ENCODE data around the gene CFAP43. TPM values are rescaled to one million over a fixed set of nuclear protein-coding genes. Genes with fewer than 3 reads are reported as not detected.

Gene CFAP43
- total and polyA plus RNA-seq, 10 of the 15 experiments (the other 5 are each of a cell fraction or from before 2014, with no cell fraction given): 0.06 to 0.14 (median 0.10) TPM; not detected in 5

DNA sequence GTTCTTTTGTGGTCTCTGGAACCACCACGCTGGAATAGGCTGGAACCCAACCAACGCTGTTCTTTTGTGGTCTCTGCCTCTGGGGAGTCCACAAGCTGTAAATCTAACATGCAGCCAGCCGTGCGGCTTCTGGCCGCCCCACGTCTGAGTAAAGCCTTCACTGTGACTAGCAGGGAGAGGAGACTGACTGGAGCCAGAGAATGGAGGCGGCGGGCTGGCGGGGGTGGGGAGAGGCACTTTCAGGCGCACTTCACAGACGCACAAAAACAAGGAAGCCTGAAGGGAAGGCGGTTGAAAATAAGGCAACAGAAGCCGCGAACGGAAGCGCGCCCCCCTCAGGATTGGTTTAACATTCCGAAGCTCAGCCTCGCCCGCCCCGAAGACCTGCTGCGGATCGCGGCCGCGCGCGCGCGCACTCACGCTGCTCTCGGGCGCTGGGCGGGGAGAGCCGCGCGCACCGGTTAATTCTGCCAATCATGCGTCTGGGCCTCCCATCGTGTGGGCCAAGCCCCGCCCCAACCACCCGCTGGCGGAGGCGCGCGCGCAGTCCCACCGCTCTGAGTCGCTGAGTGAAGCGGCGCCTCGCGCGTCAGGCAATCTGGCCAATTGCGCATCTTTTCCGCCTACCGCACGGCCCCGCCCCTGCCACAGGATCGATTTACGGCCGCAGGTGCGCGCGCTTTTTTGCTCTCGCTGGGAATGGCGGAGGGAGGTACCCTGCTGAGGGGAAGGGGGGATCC, 110.5 kb downstream of the CFAP43 start, which contains the start of gene SFR1:
Gene SFR1, plus strand, starts transcription at position 687 of the 740 bp plus-strand sequence. Its CDS starts 13 bp downstream, at position 700.
- ATAC-seq (peak; percentile 93), DNase-seq (ENCODE audit: low read depth, low spot score) (peak; percentile 93), FAIRE-seq (peak; percentile 99)
- H3K27me3 ChIP-seq (replicated peaks in 1 of 2; ENCODE audit: control insufficient read depth in 2 of 2, insufficient read depth in 2 of 2, low read length in 1 of 2): no peaks in the 10 kb centered on the region; a peak in 1 of 4 replicates
- no peaks in the 10 kb centered on the region for H3K36me3 ChIP-seq (ENCODE audit: control insufficient read depth in 2 of 2, insufficient read depth in 2 of 2, low read length in 1 of 2)
- peak within 1 kb of the TSS; percentile 95 for H2AFZ ChIP-seq (ENCODE audit: control insufficient read depth, low read depth, low read length)
- intact Hi-C loops (cut with micrococcal nuclease; ENCODE audit: unreplicated experiment): loop anchor here (1.0 to 10.0 kb wide), 7 partner anchors 139 to 427 kb away; partner anchors contain the start of genes CFAP58, GSTO2, SLK and STN1
- peak within 1 kb of the TSS; percentile 94 for H3K27ac ChIP-seq (ENCODE audit: control insufficient read depth, insufficient read depth)
- H3K4me1 ChIP-seq (ENCODE audit: control insufficient read depth, insufficient read depth, low read length): peaks cover 11% of the 10 kb centered on the region; the same call in 1 of the 2 replicates
- CTCF ChIA-PET: interaction anchor here (0.7 to 9.4 kb wide), 33 partner anchors 9 to 669 kb away, joined by 3 to 151 read pairs (median 5); no protein-coding TSS in a partner anchor
- no TSS peak for BruUV-seq (replicated peaks)
- H3K79me2 ChIP-seq (ENCODE audit: control insufficient read depth, insufficient read depth, low read length): peaks cover 8% of the 10 kb centered on the region; the same call in 1 of the 2 replicates
- under 1% methylated on average over 67 of the region's 67 CpGs for WGBS (ENCODE audit: insufficient coverage, insufficient replicate concordance, low lambda C conversion rate, missing lambda C conversion rate)
- H3K9ac ChIP-seq (ENCODE audit: control insufficient read depth, insufficient read depth, low read length): peak within 1 kb of the TSS; percentile 99
- H3K4me2 ChIP-seq (ENCODE audit: control insufficient read depth, insufficient read depth): peak within 1 kb of the TSS; percentile 94
- no peaks in the 10 kb centered on the region for H4K20me1 ChIP-seq (ENCODE audit: control insufficient read depth, insufficient read depth)
- in situ Hi-C loops (cut with MboI): loop anchor here (5.0 kb wide), 1 partner anchor 154 kb away; the partner anchor contains the start of gene SLK
- SMC1A ChIA-PET (ENCODE audit: uncharacterized antibody, unreplicated experiment): interaction anchor here (0.6 to 6.3 kb wide), 41 partner anchors 9 to 425 kb away, joined by 3 to 58 read pairs (median 5); no protein-coding TSS in a partner anchor
- peak within 1 kb of the TSS; percentile 98 for H3K4me3 ChIP-seq
- POLR2A ChIA-PET: interaction anchor here (0.7 to 4.3 kb wide), 20 partner anchors 9 to 1408 kb away, joined by 3 to 36 read pairs (median 5); partner anchors contain the start of genes GSTO1, ITPRIP and SLK
- H3K9me3 ChIP-seq (replicated peaks; ENCODE audit: control insufficient read depth, insufficient read depth, low read length): no peaks in the 10 kb centered on the region
- RAD21 ChIA-PET (ENCODE audit: unreplicated experiment): interaction anchor here (0.7 to 6.2 kb wide), 25 partner anchors 8 to 345 kb away, joined by 3 to 46 read pairs (median 5); no protein-coding TSS in a partner anchor
- TF ChIP-seq SP1 (IDR thresholded peaks at IDR 0.05; ENCODE audit: low read depth, low read length): peak; percentile 21
- TF ChIP-seq SUZ12 (IDR thresholded peaks at IDR 0.05; ENCODE audit: unreplicated experiment): no peak
- no peak for TF ChIP-seq CEBPB (IDR thresholded peaks at IDR 0.05; ENCODE audit: borderline replicate concordance in 1 of 2, low read depth in 2 of 2, low read length in 2 of 2)
- peak; percentile 27 for TF ChIP-seq EED (IDR thresholded peaks at IDR 0.05; ENCODE audit: low read depth)
- TF ChIP-seq BACH1 (IDR thresholded peaks at IDR 0.05; ENCODE audit: borderline replicate concordance): peak; percentile 19; the same call in 1 of the 2 replicates
- TF ChIP-seq, protein P1, sequence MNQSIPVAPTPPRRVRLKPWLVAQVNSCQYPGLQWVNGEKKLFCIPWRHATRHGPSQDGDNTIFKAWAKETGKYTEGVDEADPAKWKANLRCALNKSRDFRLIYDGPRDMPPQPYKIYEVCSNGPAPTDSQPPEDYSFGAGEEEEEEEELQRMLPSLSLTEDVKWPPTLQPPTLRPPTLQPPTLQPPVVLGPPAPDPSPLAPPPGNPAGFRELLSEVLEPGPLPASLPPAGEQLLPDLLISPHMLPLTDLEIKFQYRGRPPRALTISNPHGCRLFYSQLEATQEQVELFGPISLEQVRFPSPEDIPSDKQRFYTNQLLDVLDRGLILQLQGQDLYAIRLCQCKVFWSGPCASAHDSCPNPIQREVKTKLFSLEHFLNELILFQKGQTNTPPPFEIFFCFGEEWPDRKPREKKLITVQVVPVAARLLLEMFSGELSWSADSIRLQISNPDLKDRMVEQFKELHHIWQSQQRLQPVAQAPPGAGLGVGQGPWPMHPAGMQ (IDR thresholded peaks at IDR 0.05; ENCODE audit: borderline replicate concordance): no peak
- TF ChIP-seq TARDBP (IDR thresholded peaks at IDR 0.05; ENCODE audit: borderline replicate concordance): no peak
- no peak for TF ChIP-seq PAX5 (IDR thresholded peaks at IDR 0.05; ENCODE audit: borderline replicate concordance, low read depth, low read length)
- TF ChIP-seq SUPT20H (IDR thresholded peaks at IDR 0.05; ENCODE audit: borderline replicate concordance, control insufficient read depth, low read depth, low read length): no peak
- no peak; the same call in 1 of the 2 replicates for TF ChIP-seq DPF2 (IDR thresholded peaks at IDR 0.05)
- TF ChIP-seq PML (IDR thresholded peaks at IDR 0.05; ENCODE audit: low read length): peak; percentile 89; the same call in 1 of the 2 replicates
- peak; percentile 99 for TF ChIP-seq RB1 (IDR thresholded peaks at IDR 0.05; ENCODE audit: borderline replicate concordance)
- no peak for TF ChIP-seq GATAD2B (conservative IDR thresholded peaks at IDR 0.05; ENCODE audit: low read depth)
- TF ChIP-seq MTA2 (IDR thresholded peaks at IDR 0.05; ENCODE audit: low read depth): no peak
- TF ChIP-seq, protein P2, sequence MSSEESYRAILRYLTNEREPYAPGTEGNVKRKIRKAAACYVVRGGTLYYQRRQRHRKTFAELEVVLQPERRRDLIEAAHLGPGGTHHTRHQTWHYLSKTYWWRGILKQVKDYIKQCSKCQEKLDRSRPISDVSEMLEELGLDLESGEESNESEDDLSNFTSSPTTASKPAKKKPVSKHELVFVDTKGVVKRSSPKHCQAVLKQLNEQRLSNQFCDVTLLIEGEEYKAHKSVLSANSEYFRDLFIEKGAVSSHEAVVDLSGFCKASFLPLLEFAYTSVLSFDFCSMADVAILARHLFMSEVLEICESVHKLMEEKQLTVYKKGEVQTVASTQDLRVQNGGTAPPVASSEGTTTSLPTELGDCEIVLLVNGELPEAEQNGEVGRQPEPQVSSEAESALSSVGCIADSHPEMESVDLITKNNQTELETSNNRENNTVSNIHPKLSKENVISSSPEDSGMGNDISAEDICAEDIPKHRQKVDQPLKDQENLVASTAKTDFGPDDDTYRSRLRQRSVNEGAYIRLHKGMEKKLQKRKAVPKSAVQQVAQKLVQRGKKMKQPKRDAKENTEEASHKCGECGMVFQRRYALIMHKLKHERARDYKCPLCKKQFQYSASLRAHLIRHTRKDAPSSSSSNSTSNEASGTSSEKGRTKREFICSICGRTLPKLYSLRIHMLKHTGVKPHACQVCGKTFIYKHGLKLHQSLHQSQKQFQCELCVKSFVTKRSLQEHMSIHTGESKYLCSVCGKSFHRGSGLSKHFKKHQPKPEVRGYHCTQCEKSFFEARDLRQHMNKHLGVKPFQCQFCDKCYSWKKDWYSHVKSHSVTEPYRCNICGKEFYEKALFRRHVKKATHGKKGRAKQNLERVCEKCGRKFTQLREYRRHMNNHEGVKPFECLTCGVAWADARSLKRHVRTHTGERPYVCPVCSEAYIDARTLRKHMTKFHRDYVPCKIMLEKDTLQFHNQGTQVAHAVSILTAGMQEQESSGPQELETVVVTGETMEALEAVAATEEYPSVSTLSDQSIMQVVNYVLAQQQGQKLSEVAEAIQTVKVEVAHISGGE (CRISPR knock-in tag; IDR thresholded peaks at IDR 0.05): no peak
- TF ChIP-seq ETV6 (conservative IDR thresholded peaks at IDR 0.05 in 1 of 2, IDR thresholded peaks at IDR 0.05 in 1 of 2; ENCODE audit: borderline replicate concordance in 1 of 2, low read depth in 1 of 2): no peak
- TF ChIP-seq YY1 (IDR thresholded peaks at IDR 0.05; ENCODE audit: low read depth, low read length): peak; percentile 92
- no peak for TF ChIP-seq RBBP5 (conservative IDR thresholded peaks at IDR 0.05)
- TF ChIP-seq EP300 (IDR thresholded peaks at IDR 0.05; ENCODE audit: borderline replicate concordance in 1 of 2, control insufficient read depth in 1 of 2, low read depth in 2 of 2, low read length in 2 of 2): 0 out of 4 replicates have a peak, but pooled peaks of 1 of the 2 experiments have one; percentile 3

All from GM12878 (cell line).